ENCODE results near the gene ADAM33.

The ADAM33 gene

GRCh38 chr20:3654326-3655130 is 27.3 kb downstream of the ADAM33 start:
- H3K27ac ChIP-seq: no peak overlapping the region
- POLR2A ChIA-PET (ENCODE audit: low non-redundant PET): no interaction called here
- no peak for TF ChIP-seq CTCF (conservative IDR thresholded peaks at IDR 0.05; ENCODE audit: low read depth)
- DNase-seq (ENCODE audit: low spot score): no peak
- CTCF ChIA-PET: interaction anchor here (0.6 to 1.1 kb wide), 4 partner anchors 22 to 72 kb away, joined by 3 to 4 read pairs (median 4); no protein-coding TSS in a partner anchor

GRCh38 chr20:3653921-3654320 is 27.9 kb downstream of the ADAM33 start:
- no peak for TF ChIP-seq CTCF (conservative IDR thresholded peaks at IDR 0.05; ENCODE audit: low read depth)
- H3K27ac ChIP-seq: no peak overlapping the region
- ChIA-PET POLR2A (ENCODE audit: low non-redundant PET) (no interaction called here), CTCF (interaction anchor here (1.1 kb wide), 1 partner anchor 41 kb away, joined by 3 read pairs; no protein-coding TSS in a partner anchor)
- no peak for DNase-seq (ENCODE audit: low spot score)

- no peak for DNase-seq (ENCODE audit: low spot score)
- no peak overlapping the region for H3K27ac ChIP-seq
- ChIA-PET CTCF (interaction anchor here (0.6 to 1.0 kb wide), 2 partner anchors 11 to 116 kb away, joined by 4 read pairs; no protein-coding TSS in a partner anchor), POLR2A (ENCODE audit: low non-redundant PET) (no interaction called here)
- no peak for TF ChIP-seq CTCF (conservative IDR thresholded peaks at IDR 0.05; ENCODE audit: low read depth)
Observed at GRCh38 chr20:3652676-3653596, 28.9 kb downstream of the ADAM33 start.

- no peak overlapping the region for H3K27ac ChIP-seq
- DNase-seq (ENCODE audit: low spot score): no peak
- POLR2A ChIA-PET (ENCODE audit: low non-redundant PET): no interaction called here
- CTCF ChIA-PET: interaction anchor here (0.6 to 1.0 kb wide), 3 partner anchors 9 to 378 kb away, joined by 3 to 4 read pairs (median 4); no protein-coding TSS in a partner anchor
- TF ChIP-seq CTCF (conservative IDR thresholded peaks at IDR 0.05; ENCODE audit: low read depth): no peak
Observed at GRCh38 chr20:3652221-3652620, 29.6 kb downstream of the ADAM33 start.

- ChIA-PET CTCF (interaction anchor here (0.5 to 1.0 kb wide), 4 partner anchors 8 to 377 kb away, joined by 3 to 4 read pairs (median 4); no protein-coding TSS in a partner anchor), POLR2A (ENCODE audit: low non-redundant PET) (no interaction called here)
- H3K27ac ChIP-seq: no peak overlapping the region
- no peak for TF ChIP-seq CTCF (conservative IDR thresholded peaks at IDR 0.05; ENCODE audit: low read depth)
- DNase-seq (ENCODE audit: low spot score): no peak
Observed at GRCh38 chr20:3651204-3651962, 30.4 kb downstream of the ADAM33 start.

GRCh38 chr20:3648951-3649350 is 32.9 kb downstream of the ADAM33 start:
- POLR2A ChIA-PET (ENCODE audit: low non-redundant PET): no interaction called here
- no peak overlapping the region for H3K27ac ChIP-seq
- no peak for DNase-seq (ENCODE audit: low spot score)
- CTCF ChIA-PET: no interaction called here
- TF ChIP-seq CTCF (conservative IDR thresholded peaks at IDR 0.05; ENCODE audit: low read depth): no peak
